ENCODE measurements around the gene GSE1. TPM values are rescaled to one million over a fixed set of nuclear protein-coding genes. Genes with fewer than 3 reads are reported as not detected.

Gene GSE1
- total RNA-seq, 1 donor from 2014 or later, result 101 TPM

- Mint-ChIP-seq H3K9me3 (no peaks in the 10 kb centered on the region), H3K4me1 (ENCODE audit: unreplicated experiment) (peaks cover 61% of the 10 kb centered on the region), H3K36me3 (peaks cover 4% of the 10 kb centered on the region), H3K4me3 (no peak overlapping the region), H3K27me3 (peaks cover 3% of the 10 kb centered on the region), H3K27ac (no peak overlapping the region)
- no peak for TF ChIP-seq CTCF (conservative IDR thresholded peaks at IDR 0.05)
- no peak for DNase-seq (ENCODE audit: extremely low spot score, unreplicated experiment)
Measured at GRCh38 chr16:85577899-85578598, 35.1 kb upstream of the GSE1 start.

- H3K27me3 Mint-ChIP-seq, result peaks cover 3% of the 10 kb centered on the region
- H3K36me3 Mint-ChIP-seq, result peaks cover 4% of the 10 kb centered on the region
- DNase-seq (ENCODE audit: extremely low spot score, unreplicated experiment), result no peak
- TF ChIP-seq CTCF (conservative IDR thresholded peaks at IDR 0.05), result no peak
- H3K4me3 Mint-ChIP-seq, result no peak overlapping the region
- no peak overlapping the region for H3K27ac Mint-ChIP-seq
- H3K9me3 Mint-ChIP-seq, result no peaks in the 10 kb centered on the region
- peaks cover 61% of the 10 kb centered on the region for H3K4me1 Mint-ChIP-seq (ENCODE audit: unreplicated experiment)
Measured at GRCh38 chr16:85578599-85578948, 34.5 kb upstream of the GSE1 start.

GRCh38 chr16:85579191-85579590, 33.9 kb upstream of the GSE1 start:
- Mint-ChIP-seq H3K9me3 (no peaks in the 10 kb centered on the region), H3K4me3 (peak overlapping the region; percentile 45), H3K4me1 (ENCODE audit: unreplicated experiment) (peaks cover 64% of the 10 kb centered on the region), H3K36me3 (peaks cover 4% of the 10 kb centered on the region), H3K27ac (no peak overlapping the region), H3K27me3 (peaks cover 5% of the 10 kb centered on the region)
- TF ChIP-seq CTCF (conservative IDR thresholded peaks at IDR 0.05), result no peak
- no peak for DNase-seq (ENCODE audit: extremely low spot score, unreplicated experiment)

- Mint-ChIP-seq H3K36me3 (peaks cover 4% of the 10 kb centered on the region), H3K27me3 (peaks cover 6% of the 10 kb centered on the region), H3K4me3 (peak overlapping the region; percentile 37), H3K9me3 (no peaks in the 10 kb centered on the region), H3K27ac (no peak overlapping the region), H3K4me1 (ENCODE audit: unreplicated experiment) (peaks cover 66% of the 10 kb centered on the region)
- TF ChIP-seq CTCF (conservative IDR thresholded peaks at IDR 0.05), result no peak
- no peak for DNase-seq (ENCODE audit: extremely low spot score, unreplicated experiment)
Measured at GRCh38 chr16:85579923-85580580, 33.1 kb upstream of the GSE1 start.

- H3K4me1 Mint-ChIP-seq (ENCODE audit: unreplicated experiment), result peaks cover 66% of the 10 kb centered on the region
- DNase-seq (ENCODE audit: extremely low spot score, unreplicated experiment), result no peak
- no peaks in the 10 kb centered on the region for H3K9me3 Mint-ChIP-seq
- no peak for TF ChIP-seq CTCF (conservative IDR thresholded peaks at IDR 0.05)
- H3K27ac Mint-ChIP-seq, result peak overlapping the region; percentile 46
- H3K4me3 Mint-ChIP-seq, result peak overlapping the region; percentile 39
- H3K36me3 Mint-ChIP-seq, result peaks cover 4% of the 10 kb centered on the region
- peaks cover 6% of the 10 kb centered on the region for H3K27me3 Mint-ChIP-seq
Measured at GRCh38 chr16:85580684-85581083, 32.4 kb upstream of the GSE1 start.

Measured in type B pancreatic cell (in vitro differentiated cells).